ENCODE measurements around the gene FOXA2. TPM values are rescaled to one million over a fixed set of nuclear protein-coding genes. Genes with fewer than 3 reads are reported as not detected.

The FOXA2 gene
- total RNA-seq, result not detected in 2 replicates

GRCh38 chr20:22584522-22584921, at the start of gene FOXA2:
Gene FOXA2, minus strand, starts transcription at chr20:22584572. Its CDS starts 294 bp downstream, at chr20:22584278.

Small RNA genes lying within 50 kb of the gene (small RNA-seq; reads per million reads assigned to genes)
- not detected for gene LINC00261

Measured in subcutaneous preadipocyte (primary cell).